Psoas muscle (tissue), 8 donors: Measurements from ENCODE around the gene CMA1. TPM values are rescaled to one million over a fixed set of nuclear protein-coding genes. Genes with fewer than 3 reads are reported as not detected.

Source experiments
- ATAC-seq, 4 donors: fragments of 200-7000 bp; cut with Tn5 transposase; one replicate each; pipeline ENCODE4 v1.9.1; 2020; ENCODE audit warnings: moderate library complexity in 3 of 4, mild to moderate bottlenecking in 2 of 4
- DNase-seq, 2 donors: peaks; one replicate each; pipeline ENCODE4 v3.0.0-alpha.2; 2020
- H3K27ac ChIP-seq: fragments of 200-600 bp; one replicate; pipeline ENCODE4 v1.8.0; 2022
- H3K27me3 ChIP-seq, 3 donors: fragments of 200-600 bp in 1 of 3; one replicate each; pipeline versions ENCODE4 v1.6.1 to v1.8.0; 2013 to 2022; ENCODE audit warnings: low read length in 2 of 3, mild to moderate bottlenecking in 2 of 3, moderate library complexity in 1 of 3; ENCODE audit not compliant: insufficient read depth in 3 of 3
- H3K36me3 ChIP-seq, 2 donors: fragments of 200-600 bp in 1 of 2; one replicate each; pipeline versions ENCODE4 v1.6.1 to v1.8.0; 2013 to 2022; ENCODE audit warnings: low read depth in 1 of 2, mild to moderate bottlenecking in 1 of 2, moderate library complexity in 1 of 2; ENCODE audit not compliant: insufficient read depth in 1 of 2
- H3K4me1 ChIP-seq: fragments of 200-600 bp; one replicate; pipeline ENCODE4 v1.8.0; 2022
- H3K4me3 ChIP-seq: fragments of 200-600 bp; one replicate; pipeline ENCODE4 v1.8.0; 2022; ENCODE audit warnings: mild to moderate bottlenecking
- H3K9me3 ChIP-seq: fragments of 200-600 bp; one replicate; pipeline ENCODE4 v1.8.0; 2022
- CTCF ChIP-seq: fragments of 200-600 bp; IDR thresholded peaks from one replicate; pipeline ENCODE4 v1.8.0; 2022; ENCODE audit warnings: antibody characterized with exemption
- WGBS, 3 donors: extraction: QIAGEN DNeasy Blood & Tissue Kit; methylation state at CpG; one replicate each; pipeline versions ENCODE4 v1.1.6 to v1.1.7; 2013; 5-methylcytosine and 5-hydroxymethylcytosine counted together
- intact Hi-C, 2 donors: fragments of 100-400 bp; cut with DNase I; formaldehyde crosslinking; loops; one replicate each; pipeline versions ENCODE4 v1.11.0 to v1.14.2; 2022
- polyA plus RNA-seq, 3 donors: library from polyadenylated mRNA; stranded (reverse); fragments of 200-250 nt; gene quantifications; one replicate each; pipeline ENCODE4 v1.2.3, GENCODE V29; 2013
- total RNA-seq, 4 donors: library from RNA; stranded (reverse); fragmentation: NEBNext Ultra II Directional in 2 of 4; extraction: Animal tissue kit (Norgen Biotek cat#: 25700) in 2 of 4; gene quantifications; one replicate each; pipeline versions ENCODE4 v1.2.1 to v1.2.4, GENCODE V29; 2021 to 2023
- donor health status: healthy with polysubstance abuse.
- donor health status: DM: no; HTN: no; CAD: no; lungs with moderate emphysema.
- donor health status: Bipolar disorder and iron deficiency.
- donor health status: healthy.
- donor health status: DM: yes; HTN: yes; CAD: no.
- donor health status: DM: no; HTN: no; CAD: no.
- donor health status: DM: no; HTN: no; CAD: no.
- donor health status: DM: yes; HTN: yes; CAD: no.

CMA1 gene
- total and polyA plus RNA-seq, 7 donors = 0.04 to 0.92 (median 0.36) TPM; not detected in 3

- H3K27ac ChIP-seq = no peak overlapping the region
- H3K36me3 ChIP-seq = no peaks in the 10 kb centered on the region
- ATAC-seq = no peak
- H3K27me3 ChIP-seq = no peaks in the 10 kb centered on the region
- WGBS, 3 donors = 95 to 99% (median 99%) methylated on average over 3 of the region's 3 CpGs
- no peak overlapping the region for H3K4me3 ChIP-seq
- TF ChIP-seq CTCF = no peak
- no peaks in the 10 kb centered on the region for H3K9me3 ChIP-seq
- intact Hi-C loops = no loop called here
- DNase-seq = no peak
- no peaks in the 10 kb centered on the region for H3K4me1 ChIP-seq
Measured at GRCh38 chr14:24465368-24465767, 42.7 kb downstream of the CMA1 start.

- intact Hi-C loops = no loop called here
- 39 to 56% (median 41%) methylated on average over 4 of the region's 4 CpGs for WGBS, 3 donors
- no peak for TF ChIP-seq CTCF
- no peak overlapping the region for H3K4me3 ChIP-seq
- H3K36me3 ChIP-seq = no peaks in the 10 kb centered on the region
- DNase-seq (no peak), ATAC-seq (no peak)
- no peaks in the 10 kb centered on the region for H3K4me1 ChIP-seq
- no peaks in the 10 kb centered on the region for H3K9me3 ChIP-seq
- H3K27me3 ChIP-seq = no peaks in the 10 kb centered on the region
- no peak overlapping the region for H3K27ac ChIP-seq
Measured at GRCh38 chr14:24463884-24464785, 43.9 kb downstream of the CMA1 start.

- H3K9me3 ChIP-seq = no peaks in the 10 kb centered on the region
- H3K27me3 ChIP-seq = no peaks in the 10 kb centered on the region
- TF ChIP-seq CTCF = no peak
- no peaks in the 10 kb centered on the region for H3K4me1 ChIP-seq
- H3K4me3 ChIP-seq = no peak overlapping the region
- 30 to 79% (median 36%) methylated on average over 3 to 5 of the region's 5 CpGs for WGBS, 3 donors
- no peaks in the 10 kb centered on the region for H3K36me3 ChIP-seq
- H3K27ac ChIP-seq = no peak overlapping the region
- no peak for ATAC-seq
- intact Hi-C loops = no loop called here
- no peak for DNase-seq
Measured at GRCh38 chr14:24463017-24463883, 44.8 kb downstream of the CMA1 start.

GRCh38 chr14:24461336-24461735 is 46.7 kb downstream of the CMA1 start:
- intact Hi-C loops = no loop called here
- Histone ChIP-seq H3K4me1 (no peaks in the 10 kb centered on the region), H3K36me3 (no peaks in the 10 kb centered on the region), H3K4me3 (no peak overlapping the region), H3K9me3 (peaks cover 5% of the 10 kb centered on the region), H3K27ac (no peak overlapping the region), H3K27me3 (peaks cover 0 to 1% (median 0%) of the 10 kb centered on the region in 3 donors)
- ATAC-seq (no peak), DNase-seq (no peak)
- no peak for TF ChIP-seq CTCF
